Loucy (cell line): ENCODE data around the gene BCL2L11.
A peak's percentile ranks its signal among the peaks of the same experiment; 100 is the strongest.

Source experiments
- H2AFZ ChIP-seq: fragments of 200-600 bp; sonication (generic); 2 replicates; pipeline ENCODE4 v1.6.0; 2016; ENCODE audit warnings: antibody characterized with exemption, mild to moderate bottlenecking, low read length, moderate library complexity
- H3F3A ChIP-seq: fragments of 200-600 bp; 2 replicates; pipeline ENCODE4 v1.6.0; 2016; ENCODE audit warnings: antibody characterized with exemption, low read depth, mild to moderate bottlenecking
- H3K27me3 ChIP-seq: fragments of 200-600 bp; sonication (generic); 2 replicates; pipeline ENCODE4 v1.6.1; 2014; ENCODE audit warnings: low read length, mild to moderate bottlenecking; ENCODE audit not compliant: insufficient read depth, poor library complexity, severe bottlenecking
- H3K36me3 ChIP-seq: fragments of 200-600 bp; sonication (generic); 2 replicates; pipeline ENCODE4 v1.6.1; 2016; ENCODE audit warnings: low read length; ENCODE audit not compliant: insufficient read depth
- H3K4me1 ChIP-seq: fragments of 200-600 bp; sonication (generic); 2 replicates; pipeline ENCODE4 v1.5.1; 2014; ENCODE audit warnings: low read length, mild to moderate bottlenecking; ENCODE audit not compliant: insufficient read depth, poor library complexity, severe bottlenecking
- H3K4me2 ChIP-seq: fragments of 200-600 bp; sonication (generic); 2 replicates; pipeline ENCODE4 v1.6.0; 2014; ENCODE audit warnings: antibody characterized with exemption, low read length, low read depth, mild to moderate bottlenecking; ENCODE audit not compliant: poor library complexity, severe bottlenecking
- H3K4me3 ChIP-seq: fragments of 200-600 bp; sonication (generic); 2 replicates; pipeline ENCODE4 v1.5.1; 2014; ENCODE audit warnings: low read length, mild to moderate bottlenecking, mixed read lengths; ENCODE audit not compliant: poor library complexity, severe bottlenecking
- H3K79me2 ChIP-seq: fragments of 200-600 bp; sonication (generic); 2 replicates; pipeline ENCODE4 v1.6.1; 2014; ENCODE audit warnings: low read length; ENCODE audit not compliant: insufficient read depth
- H3K9ac ChIP-seq: fragments of 200-600 bp; sonication (generic); 2 replicates; pipeline ENCODE4 v1.6.0; 2014; ENCODE audit warnings: mild to moderate bottlenecking, low read depth, low read length, moderate library complexity; ENCODE audit not compliant: poor library complexity, severe bottlenecking
- H3K9me2 ChIP-seq: fragments of 200-600 bp; sonication (generic); replicated peaks from 2 replicates; pipeline ENCODE4 v1.6.1; 2016; ENCODE audit warnings: low read depth, low read length, mixed read lengths
- H3K9me3 ChIP-seq: fragments of 200-600 bp; sonication (generic); 2 replicates; pipeline ENCODE4 v1.6.1; 2014; ENCODE audit warnings: mild to moderate bottlenecking, antibody characterized with exemption, low read length, low read depth; ENCODE audit not compliant: insufficient read depth
- H4K20me1 ChIP-seq: fragments of 200-600 bp; sonication (generic); 2 replicates; pipeline ENCODE4 v1.6.0; 2014; ENCODE audit warnings: antibody characterized with exemption, low read length, mild to moderate bottlenecking; ENCODE audit not compliant: insufficient read depth, poor library complexity, severe bottlenecking
- CTCF ChIP-seq: fragments of 200-600 bp; sonication (generic); conservative IDR thresholded peaks from 2 replicates; pipeline ENCODE4 v1.5.1; 2014; ENCODE audit warnings: mild to moderate bottlenecking, antibody characterized with exemption, low read length
- EZH2phosphoT487 ChIP-seq: fragments of 200-600 bp; IDR thresholded peaks from 2 replicates; pipeline ENCODE4 v1.6.1; 2018; ENCODE audit warnings: antibody characterized with exemption, mild to moderate bottlenecking, moderate library complexity, borderline replicate concordance

Gene BCL2L11

GRCh38 chr2:111099402-111099801, 21.3 kb upstream of the BCL2L11 start:
- Histone ChIP-seq H3F3A (no peaks in the 10 kb centered on the region), H2AFZ (no peak overlapping the region), H3K4me1 (no peaks in the 10 kb centered on the region), H3K4me2 (no peak overlapping the region), H3K9ac (no peak overlapping the region), H3K4me3 (no peak overlapping the region), H4K20me1 (no peaks in the 10 kb centered on the region), H3K36me3 (no peaks in the 10 kb centered on the region), H3K9me2 (no peaks in the 10 kb centered on the region), H3K79me2 (no peaks in the 10 kb centered on the region), H3K9me3 (no peaks in the 10 kb centered on the region), H3K27me3 (no peaks in the 10 kb centered on the region)
- TF ChIP-seq EZH2phosphoT487 (no peak), CTCF (no peak)

- Histone ChIP-seq H3F3A (no peaks in the 10 kb centered on the region), H3K9me3 (no peaks in the 10 kb centered on the region), H3K9ac (no peak overlapping the region), H3K4me2 (no peak overlapping the region), H2AFZ (no peak overlapping the region), H3K9me2 (no peaks in the 10 kb centered on the region), H3K79me2 (no peaks in the 10 kb centered on the region), H3K36me3 (no peaks in the 10 kb centered on the region), H4K20me1 (no peaks in the 10 kb centered on the region), H3K4me1 (no peaks in the 10 kb centered on the region), H3K4me3 (no peak overlapping the region), H3K27me3 (no peaks in the 10 kb centered on the region)
- no peak for TF ChIP-seq EZH2phosphoT487
- TF ChIP-seq CTCF: no peak
Measured at GRCh38 chr2:111100087-111100764, 20.5 kb upstream of the BCL2L11 start.

- Histone ChIP-seq H3K79me2 (no peaks in the 10 kb centered on the region), H3K4me2 (no peak overlapping the region), H3K4me3 (no peak overlapping the region), H3K9ac (no peak overlapping the region), H3K27me3 (no peaks in the 10 kb centered on the region), H3K9me3 (no peaks in the 10 kb centered on the region), H3F3A (no peaks in the 10 kb centered on the region), H3K36me3 (no peaks in the 10 kb centered on the region), H3K4me1 (no peaks in the 10 kb centered on the region), H4K20me1 (no peaks in the 10 kb centered on the region), H3K9me2 (no peaks in the 10 kb centered on the region), H2AFZ (no peak overlapping the region)
- TF ChIP-seq EZH2phosphoT487: no peak
- 0 out of 2 replicates have a peak, but pooled peaks have one; percentile 22 for TF ChIP-seq CTCF
Measured at GRCh38 chr2:111100765-111101162, 19.9 kb upstream of the BCL2L11 start.
